WTC11 (cell line): ENCODE results near the gene NR3C1. TPM values are rescaled to one million over a fixed set of nuclear protein-coding genes. Genes with fewer than 3 reads are reported as not detected.

Source experiments
- ATAC-seq: fragments of 200-7000 bp; cut with Tn5 transposase; 2 replicates; pipeline ENCODE4 v1.10.0; 2021; ENCODE audit warnings: mild to moderate bottlenecking, moderate library complexity
- CTCF ChIA-PET: fragments of 300-600 bp; sonication (Branson Sonifier 250); formaldehyde crosslinking; loops from one replicate; lab custom pipeline; 2021; ENCODE audit warnings: antibody characterized with exemption; lab: Charles Lee
- POLR2A ChIA-PET: fragments of 350-600 bp; sonication (Branson Sonifier 250); formaldehyde crosslinking; loops from one replicate; lab custom pipeline; 2021; ENCODE audit warnings: antibody characterized with exemption; lab: Charles Lee
- DNase-seq: peaks from one replicate; pipeline ENCODE4 v3.0.0; 2021; ENCODE audit warnings: low spot score
- H3K27ac Mint-ChIP-seq: 2 replicates; pipeline ENCODE4 v1.8.0; 2021; ENCODE audit warnings: mixed read lengths
- H3K27me3 Mint-ChIP-seq: 2 replicates; pipeline ENCODE4 v1.8.0; 2021; ENCODE audit warnings: low read depth, mild to moderate bottlenecking, moderate library complexity, mixed read lengths
- H3K36me3 Mint-ChIP-seq: 2 replicates; pipeline ENCODE4 v1.8.0; 2021; ENCODE audit warnings: mixed read lengths
- H3K4me1 Mint-ChIP-seq: 2 replicates; pipeline ENCODE4 v1.8.0; 2022; ENCODE audit warnings: mixed read lengths
- H3K4me3 Mint-ChIP-seq: 2 replicates; pipeline ENCODE4 v1.8.0; 2021; ENCODE audit warnings: mild to moderate bottlenecking, moderate library complexity, mixed read lengths
- H3K9me3 Mint-ChIP-seq: 2 replicates; pipeline ENCODE4 v1.8.0; 2021; ENCODE audit warnings: mixed read lengths
- ARID4B ChIP-seq: sonication (generic); formaldehyde crosslinking; IDR thresholded peaks from 2 replicates; pipeline ENCODE4 v1.8.0; 2023; ENCODE audit warnings: missing genetic modification reagents, mild to moderate bottlenecking, borderline replicate concordance
- FOXK1 ChIP-seq: sonication (generic); formaldehyde crosslinking; IDR thresholded peaks from 2 replicates; pipeline ENCODE4 v1.8.0; 2022; ENCODE audit warnings: mild to moderate bottlenecking, moderate library complexity, missing genetic modification reagents
- HMGA2 ChIP-seq: fragments of 250-450 bp; sonication (Bioruptor Pico); IDR thresholded peaks from 2 replicates; pipeline ENCODE4 v1.4.0; 2021; ENCODE audit warnings: mild to moderate bottlenecking, moderate library complexity
- JUN ChIP-seq: sonication (generic); formaldehyde crosslinking; IDR thresholded peaks from 2 replicates; pipeline ENCODE4 v1.8.0; 2023; ENCODE audit warnings: mild to moderate bottlenecking, missing genetic modification reagents
- MYBL2 ChIP-seq: sonication (generic); formaldehyde crosslinking; IDR thresholded peaks from 2 replicates; pipeline ENCODE4 v1.8.1; 2023; ENCODE audit warnings: mild to moderate bottlenecking, moderate library complexity, missing genetic modification reagents
- NFE2L1 ChIP-seq: sonication (generic); formaldehyde crosslinking; IDR thresholded peaks from 2 replicates; pipeline ENCODE4 v1.8.1; 2023; ENCODE audit warnings: missing genetic modification reagents
- NR2C2 ChIP-seq: sonication (generic); formaldehyde crosslinking; IDR thresholded peaks from 2 replicates; pipeline ENCODE4 v1.8.0; 2022; ENCODE audit warnings: mild to moderate bottlenecking, missing genetic modification reagents
- STAT6 ChIP-seq: sonication (generic); formaldehyde crosslinking; conservative IDR thresholded peaks from 2 replicates; pipeline ENCODE4 v1.8.1; 2023; ENCODE audit warnings: mild to moderate bottlenecking, low read depth, missing genetic modification reagents, moderate library complexity
- TEAD4 ChIP-seq: sonication (generic); formaldehyde crosslinking; IDR thresholded peaks from 2 replicates; pipeline ENCODE4 v1.8.0; 2022; ENCODE audit warnings: mild to moderate bottlenecking, missing genetic modification reagents
- ZBTB21 ChIP-seq: sonication (generic); formaldehyde crosslinking; IDR thresholded peaks from 2 replicates; pipeline ENCODE4 v1.8.1; 2023; ENCODE audit warnings: mild to moderate bottlenecking, missing genetic modification reagents, borderline replicate concordance
- ZSCAN18 ChIP-seq: fragments of 250-450 bp; sonication (Bioruptor Pico); IDR thresholded peaks from 2 replicates; pipeline ENCODE4 v2.1.2; 2022; ENCODE audit warnings: mild to moderate bottlenecking, moderate library complexity
- total RNA-seq: library from RNA; stranded (reverse); gene quantifications from 3 replicates; pipeline ENCODE4 v1.2.3, GENCODE V29; 2021
- TF ChIP-seq, protein P1 (sequence below): fragments of 200-600 bp; IDR thresholded peaks from 2 replicates; pipeline ENCODE4 v1.8.0; 2022; ENCODE audit warnings: antibody characterized with exemption
- TF ChIP-seq, protein P2 (sequence below): sonication (generic); formaldehyde crosslinking; IDR thresholded peaks from 2 replicates; pipeline ENCODE4 v1.8.0; 2022; ENCODE audit warnings: mild to moderate bottlenecking, missing genetic modification reagents

Gene NR3C1
- total RNA-seq, 1 experiment from 2014 or later: 15.0 TPM

DNA sequence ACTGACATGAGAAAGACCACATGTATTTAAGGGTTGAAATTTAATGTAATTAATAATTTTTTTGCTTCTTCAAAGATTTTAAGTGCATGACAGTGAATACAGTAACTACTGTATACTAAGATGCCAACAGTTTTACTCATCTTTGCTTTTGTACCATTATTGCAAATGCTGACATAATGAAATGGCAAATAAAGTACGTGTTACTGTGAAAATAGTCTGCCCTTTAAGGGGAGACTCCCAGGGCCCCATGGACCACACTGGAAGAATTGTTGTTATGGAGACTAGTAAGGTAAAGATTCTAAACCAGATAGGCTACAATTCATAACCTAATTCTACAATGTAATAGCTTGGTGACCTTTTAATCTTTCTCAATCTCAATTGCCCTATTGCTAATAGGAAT lies 84.7 kb downstream of the NR3C1 start:
- POLR2A ChIA-PET: no interaction called here
- Mint-ChIP-seq H3K4me1 (no peaks in the 10 kb centered on the region; the same call in 1 of the 2 replicates), H3K9me3 (peaks cover 6% of the 10 kb centered on the region; the same call in 1 of the 2 replicates), H3K27ac (no peak overlapping the region), H3K4me3 (no peak overlapping the region), H3K27me3 (no peaks in the 10 kb centered on the region), H3K36me3 (no peaks in the 10 kb centered on the region)
- ATAC-seq (no peak), DNase-seq (no peak)
- CTCF ChIA-PET: no interaction called here
- no peak for TF ChIP-seq ARID4B (CRISPR knock-in tag)
- TF ChIP-seq, protein P1, sequence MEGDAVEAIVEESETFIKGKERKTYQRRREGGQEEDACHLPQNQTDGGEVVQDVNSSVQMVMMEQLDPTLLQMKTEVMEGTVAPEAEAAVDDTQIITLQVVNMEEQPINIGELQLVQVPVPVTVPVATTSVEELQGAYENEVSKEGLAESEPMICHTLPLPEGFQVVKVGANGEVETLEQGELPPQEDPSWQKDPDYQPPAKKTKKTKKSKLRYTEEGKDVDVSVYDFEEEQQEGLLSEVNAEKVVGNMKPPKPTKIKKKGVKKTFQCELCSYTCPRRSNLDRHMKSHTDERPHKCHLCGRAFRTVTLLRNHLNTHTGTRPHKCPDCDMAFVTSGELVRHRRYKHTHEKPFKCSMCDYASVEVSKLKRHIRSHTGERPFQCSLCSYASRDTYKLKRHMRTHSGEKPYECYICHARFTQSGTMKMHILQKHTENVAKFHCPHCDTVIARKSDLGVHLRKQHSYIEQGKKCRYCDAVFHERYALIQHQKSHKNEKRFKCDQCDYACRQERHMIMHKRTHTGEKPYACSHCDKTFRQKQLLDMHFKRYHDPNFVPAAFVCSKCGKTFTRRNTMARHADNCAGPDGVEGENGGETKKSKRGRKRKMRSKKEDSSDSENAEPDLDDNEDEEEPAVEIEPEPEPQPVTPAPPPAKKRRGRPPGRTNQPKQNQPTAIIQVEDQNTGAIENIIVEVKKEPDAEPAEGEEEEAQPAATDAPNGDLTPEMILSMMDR: no peak

GRCh38 chr5:143318270-143318669 lies 85.2 kb downstream of the NR3C1 start:
- no peaks in the 10 kb centered on the region for H3K36me3 Mint-ChIP-seq
- ATAC-seq (no peak), DNase-seq (no peak)
- no peak for TF ChIP-seq NFE2L1
- TF ChIP-seq, all 79 proteins: peak for 0
- ChIA-PET CTCF (no interaction called here), POLR2A (no interaction called here)
- H3K4me3 Mint-ChIP-seq: no peak overlapping the region
- H3K27me3 Mint-ChIP-seq: no peaks in the 10 kb centered on the region
- peaks cover 4% of the 10 kb centered on the region; the same call in 1 of the 2 replicates for H3K9me3 Mint-ChIP-seq
- H3K4me1 Mint-ChIP-seq: no peaks in the 10 kb centered on the region; the same call in 1 of the 2 replicates
- no peak overlapping the region for H3K27ac Mint-ChIP-seq

DNA sequence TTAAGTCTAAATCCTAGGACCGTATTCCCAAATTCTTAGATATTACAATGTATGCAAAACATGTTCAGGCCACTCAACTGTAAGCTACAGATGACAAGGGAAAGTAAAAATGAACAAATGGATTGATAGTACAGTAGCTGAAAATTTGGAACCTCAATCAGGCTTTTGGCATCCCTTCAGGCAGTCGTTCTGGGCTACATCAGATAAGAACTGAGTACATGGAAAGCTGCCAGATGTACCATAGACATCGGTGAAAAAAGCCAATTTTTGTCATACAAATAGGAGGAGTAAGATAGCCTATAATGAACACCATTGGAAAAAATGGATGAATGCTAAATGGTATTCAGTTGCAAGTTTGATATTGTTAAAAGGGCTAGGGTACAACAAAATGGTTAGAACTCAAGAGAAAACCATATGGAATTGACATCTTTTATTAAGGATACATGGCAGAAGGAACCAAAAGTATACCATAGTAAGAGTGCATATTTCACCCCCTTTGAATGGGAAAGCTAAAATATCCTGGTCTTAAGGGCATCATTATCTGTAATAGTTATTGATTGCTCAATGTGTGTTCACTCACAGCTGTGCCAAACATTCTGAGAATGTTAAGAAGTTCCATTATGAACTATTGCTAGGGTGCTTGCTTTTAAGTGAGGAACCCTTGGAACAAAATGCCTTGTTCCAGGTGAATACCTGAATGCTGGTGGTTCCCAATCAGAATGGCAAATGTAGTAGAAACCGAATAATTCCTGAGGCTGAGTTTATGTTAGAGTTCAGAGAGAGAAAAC lies 86.4 kb downstream of the NR3C1 start:
- no peaks in the 10 kb centered on the region for H3K27me3 Mint-ChIP-seq
- TF ChIP-seq STAT6 (CRISPR knock-in tag) (no peak), JUN (no peak), TEAD4 (CRISPR knock-in tag) (no peak), FOXK1 (CRISPR knock-in tag) (no peak), MYBL2 (no peak), ZBTB21 (no peak), NR2C2 (CRISPR knock-in tag) (no peak), HMGA2 (CRISPR knock-in tag) (no peak), ZSCAN18 (CRISPR knock-in tag) (no peak)
- TF ChIP-seq, protein P2, sequence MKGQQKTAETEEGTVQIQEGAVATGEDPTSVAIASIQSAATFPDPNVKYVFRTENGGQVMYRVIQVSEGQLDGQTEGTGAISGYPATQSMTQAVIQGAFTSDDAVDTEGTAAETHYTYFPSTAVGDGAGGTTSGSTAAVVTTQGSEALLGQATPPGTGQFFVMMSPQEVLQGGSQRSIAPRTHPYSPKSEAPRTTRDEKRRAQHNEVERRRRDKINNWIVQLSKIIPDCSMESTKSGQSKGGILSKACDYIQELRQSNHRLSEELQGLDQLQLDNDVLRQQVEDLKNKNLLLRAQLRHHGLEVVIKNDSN (CRISPR knock-in tag): no peak
- H3K4me1 Mint-ChIP-seq: no peaks in the 10 kb centered on the region; the same call in 1 of the 2 replicates
- DNase-seq (no peak), ATAC-seq (no peak)
- no peak overlapping the region for H3K27ac Mint-ChIP-seq
- H3K9me3 Mint-ChIP-seq: no peaks in the 10 kb centered on the region
- POLR2A ChIA-PET: no interaction called here
- CTCF ChIA-PET: no interaction called here
- H3K4me3 Mint-ChIP-seq: no peak overlapping the region
- H3K36me3 Mint-ChIP-seq: no peaks in the 10 kb centered on the region
